NCI-H345 treated with DMSO at 0.1 percent for 48 hours (cell line): ENCODE measurements around the gene H2AZ1.
A peak's percentile ranks its signal among the peaks of the same experiment; 100 is the strongest.

Source experiments
- DNase-seq: peaks from one replicate; lab custom pipeline; 2025; ENCODE audit not compliant: unreplicated experiment; lab: John Stamatoyannopoulos, UW

H2AZ1 gene

GRCh38 chr4:99946356-99947189 is 3.5 kb downstream of the H2AZ1 start, which contains the start of gene DNAJB14:
TSS of gene DNAJB14 (minus strand) at chr4:99946618. CDS start at chr4:99946571, 47 bp downstream.
- DNase-seq = peak; percentile 7

- peak; percentile 8 for DNase-seq
Measured at GRCh38 chr4:99945718-99946355, 4.2 kb downstream of the H2AZ1 start.

GRCh38 chr4:99943904-99944437 is 6.1 kb downstream of the H2AZ1 start:
- DNase-seq = no peak

GRCh38 chr4:99938243-99938753 is 11.8 kb downstream of the H2AZ1 start:
- DNase-seq = no peak

- no peak for DNase-seq
Measured at GRCh38 chr4:99934891-99935290, 15.2 kb downstream of the H2AZ1 start.

DNA sequence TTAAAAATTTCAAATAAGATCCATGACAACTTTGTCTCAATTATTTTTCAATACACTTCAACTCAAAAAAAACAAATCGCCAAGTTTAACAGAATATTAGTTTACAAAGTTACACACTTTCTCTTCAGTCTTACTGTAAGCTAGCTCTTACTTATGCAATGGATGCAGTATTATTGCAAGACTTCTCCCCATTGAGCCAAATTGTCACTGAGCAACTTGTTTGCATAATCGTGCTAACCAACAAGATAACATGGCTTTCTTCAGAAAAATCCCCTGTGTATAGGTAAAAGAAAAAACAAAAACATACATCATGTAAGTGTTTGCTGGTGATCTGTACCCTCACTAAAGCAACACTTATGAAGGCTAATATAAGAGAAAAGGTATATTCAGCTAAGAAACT is 22.5 kb downstream of the H2AZ1 start:
- no peak for DNase-seq

GRCh38 chr4:99921174-99921573 is 28.9 kb downstream of the H2AZ1 start:
- no peak for DNase-seq

- no peak for DNase-seq
Measured at GRCh38 chr4:99918656-99919055, 31.4 kb downstream of the H2AZ1 start.

- DNase-seq = no peak
Measured at GRCh38 chr4:99917575-99917974, 32.5 kb downstream of the H2AZ1 start.

- DNase-seq = no peak
Measured at GRCh38 chr4:99915449-99915848, 34.6 kb downstream of the H2AZ1 start.
